GM11168 (cell line): ENCODE results near the gene TPI1.
"Not testable (repeated sequence)": the region's sequence is repeated elsewhere in the genome, so short reads cannot be mapped to it uniquely, and the experiment has no call there.

Source experiments
- in situ Hi-C: fragments of 300-500 bp; cut with MboI; formaldehyde crosslinking; loops from one replicate; pipeline ENCODE4 v1.12.0; 2022; ENCODE audit warnings: low sequenced_read_pairs; ENCODE audit not compliant: unreplicated experiment

Gene TPI1

DNA sequence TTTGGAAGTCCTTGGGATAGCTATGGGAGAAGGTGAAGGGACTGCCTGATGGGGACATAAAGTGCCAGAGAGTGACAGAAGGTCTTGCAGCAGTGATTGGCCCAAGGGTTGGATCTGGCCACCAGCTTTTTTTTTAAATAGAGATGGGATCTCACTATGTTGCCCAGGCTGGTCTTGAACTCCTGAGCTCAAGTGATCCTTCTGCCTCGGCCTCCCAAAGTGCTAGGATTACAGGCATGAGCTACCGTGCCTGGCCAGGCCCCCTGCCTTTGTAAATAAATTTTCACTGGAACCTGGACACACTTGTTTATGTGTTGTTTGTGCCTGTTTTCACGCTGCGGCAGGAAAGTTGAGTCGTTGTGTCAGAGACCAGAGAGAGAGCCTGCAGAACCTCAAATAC, 2.0 kb upstream of the TPI1 start:
- in situ Hi-C loops: not testable (repeated sequence)

GRCh38 chr12:6866163-6866919, 990 bp upstream of the TPI1 start:
- in situ Hi-C loops: no loop called here

- in situ Hi-C loops: no loop called here
Observed at GRCh38 chr12:6866920-6867412, 365 bp upstream of the TPI1 start.

GRCh38 chr12:6868211-6869048, 1.1 kb downstream of the TPI1 start:
- in situ Hi-C loops: no loop called here

- in situ Hi-C loops: no loop called here
Observed at GRCh38 chr12:6869049-6870021, 2.0 kb downstream of the TPI1 start.

DNA sequence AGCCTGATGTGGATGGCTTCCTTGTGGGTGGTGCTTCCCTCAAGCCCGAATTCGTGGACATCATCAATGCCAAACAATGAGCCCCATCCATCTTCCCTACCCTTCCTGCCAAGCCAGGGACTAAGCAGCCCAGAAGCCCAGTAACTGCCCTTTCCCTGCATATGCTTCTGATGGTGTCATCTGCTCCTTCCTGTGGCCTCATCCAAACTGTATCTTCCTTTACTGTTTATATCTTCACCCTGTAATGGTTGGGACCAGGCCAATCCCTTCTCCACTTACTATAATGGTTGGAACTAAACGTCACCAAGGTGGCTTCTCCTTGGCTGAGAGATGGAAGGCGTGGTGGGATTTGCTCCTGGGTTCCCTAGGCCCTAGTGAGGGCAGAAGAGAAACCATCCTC, 3.0 kb downstream of the TPI1 start:
- in situ Hi-C loops: not testable (repeated sequence)

DNA sequence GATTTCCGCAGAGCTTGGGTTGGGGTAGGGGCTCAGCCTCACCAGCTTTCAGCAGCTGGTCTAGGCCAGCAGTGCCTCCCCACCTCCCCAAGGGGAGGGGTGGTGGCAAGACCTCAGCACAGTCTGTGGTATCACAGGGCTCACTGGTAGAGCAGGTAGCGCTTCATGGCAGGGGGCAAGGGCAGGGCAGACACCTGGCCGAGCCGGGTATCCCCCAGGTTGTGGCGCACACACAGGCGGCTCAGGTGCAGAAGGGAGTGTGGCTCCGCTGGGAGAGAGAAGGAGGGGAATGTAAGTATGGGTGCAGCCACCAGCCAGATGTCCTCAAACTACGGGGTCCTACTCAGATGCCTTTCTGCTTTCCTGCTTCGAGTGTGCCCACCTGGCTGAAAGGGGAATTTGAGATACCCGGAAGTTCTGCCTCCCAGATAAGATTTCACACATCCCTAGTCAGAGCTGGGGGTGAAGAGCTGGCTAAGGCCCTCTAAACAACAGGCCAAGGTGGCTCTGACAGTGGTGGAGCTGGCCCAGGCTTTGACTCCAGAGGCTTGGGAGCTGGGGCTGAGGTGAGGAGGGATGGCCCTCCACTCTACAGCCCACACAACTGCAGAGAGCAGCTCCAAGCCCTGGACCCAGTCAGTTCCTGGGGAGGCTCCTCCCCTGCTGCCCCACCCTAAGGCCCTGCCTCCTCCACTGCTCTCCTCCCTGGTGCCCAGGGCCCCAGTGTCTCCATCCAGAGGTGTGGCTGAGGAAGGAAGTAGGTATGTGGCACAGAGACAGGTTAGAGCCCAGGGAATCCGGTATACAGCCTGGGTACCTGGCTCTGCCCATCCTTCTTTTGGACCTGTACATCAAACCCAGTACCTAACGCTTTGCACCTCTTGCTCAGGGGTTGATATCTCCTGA, 4.0 kb downstream of the TPI1 start:
- in situ Hi-C loops: no loop called here

- in situ Hi-C loops: no loop called here
Observed at GRCh38 chr12:6872073-6873048, 5.0 kb downstream of the TPI1 start.

DNA sequence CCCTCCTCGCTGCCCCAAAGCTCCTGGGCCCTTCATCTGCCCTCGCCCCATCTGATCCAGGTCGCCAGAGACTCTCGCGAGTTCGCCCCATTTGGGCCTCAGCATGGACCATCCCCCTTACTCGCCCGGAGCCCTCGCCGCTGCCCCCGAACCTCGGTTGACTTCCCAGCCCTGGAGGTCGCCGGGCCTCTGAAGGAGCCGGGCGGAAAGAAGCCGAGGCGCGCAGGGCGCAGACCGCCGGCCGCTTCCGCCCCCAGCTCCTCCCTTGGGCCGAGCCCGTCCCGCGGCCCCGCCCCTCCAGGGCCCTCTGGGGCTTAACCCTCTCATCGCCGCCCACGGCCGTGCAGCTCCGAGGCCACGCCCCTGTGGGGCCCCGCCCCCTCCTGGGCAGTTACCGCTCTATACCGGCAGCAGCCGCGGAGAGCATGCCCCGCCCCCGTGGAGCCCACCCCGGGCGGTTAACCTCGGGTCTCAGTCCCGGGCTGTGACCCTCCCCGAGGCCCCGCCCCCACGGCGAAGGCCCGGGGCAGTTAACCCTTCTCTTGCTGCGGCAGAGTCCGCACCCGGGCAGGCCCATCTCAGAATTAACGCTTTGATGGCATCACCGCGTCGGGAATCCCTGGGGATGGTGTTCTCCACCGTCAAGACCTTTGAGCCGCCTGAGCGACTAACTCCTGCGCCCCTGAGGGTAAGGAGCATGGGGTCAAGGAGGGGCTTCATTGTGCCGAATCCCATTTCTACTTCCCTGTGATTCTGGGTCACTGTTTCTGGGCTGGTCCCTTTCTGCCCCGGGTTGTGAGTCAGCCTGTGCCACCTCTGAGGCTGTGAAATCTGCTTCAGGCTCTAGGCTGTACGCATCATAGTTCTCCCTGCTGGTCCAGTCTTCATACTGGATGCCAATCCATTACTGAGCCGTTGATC, 6.0 kb downstream of the TPI1 start, which contains the start of gene SPSB2:
Gene SPSB2 (minus strand): TSS at position 210 of the 921 bp plus-strand sequence. CDS start 402 bp downstream, outside the sequence.
- in situ Hi-C loops: no loop called here

DNA sequence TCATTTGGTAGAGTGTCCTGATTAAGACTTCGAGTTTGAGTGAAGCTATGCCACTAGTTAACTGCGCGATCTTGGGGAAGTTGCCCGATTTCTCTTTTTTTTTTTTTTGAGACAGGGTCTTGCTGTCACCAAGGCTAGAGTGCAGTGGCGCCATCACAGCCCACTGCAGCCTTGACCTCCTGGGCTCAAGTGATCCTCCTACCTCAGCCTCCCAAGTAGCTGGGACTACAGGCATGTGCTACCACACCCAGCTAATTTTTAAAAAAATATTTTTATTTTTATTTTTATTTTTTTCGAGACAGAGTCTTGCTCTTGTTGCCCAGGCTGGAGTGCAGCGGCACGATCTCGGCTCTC, 6.7 kb downstream of the TPI1 start:
- in situ Hi-C loops: not testable (repeated sequence)

GRCh38 chr12:6879824-6880223, 12.5 kb downstream of the TPI1 start:
- in situ Hi-C loops: not testable (repeated sequence)

DNA sequence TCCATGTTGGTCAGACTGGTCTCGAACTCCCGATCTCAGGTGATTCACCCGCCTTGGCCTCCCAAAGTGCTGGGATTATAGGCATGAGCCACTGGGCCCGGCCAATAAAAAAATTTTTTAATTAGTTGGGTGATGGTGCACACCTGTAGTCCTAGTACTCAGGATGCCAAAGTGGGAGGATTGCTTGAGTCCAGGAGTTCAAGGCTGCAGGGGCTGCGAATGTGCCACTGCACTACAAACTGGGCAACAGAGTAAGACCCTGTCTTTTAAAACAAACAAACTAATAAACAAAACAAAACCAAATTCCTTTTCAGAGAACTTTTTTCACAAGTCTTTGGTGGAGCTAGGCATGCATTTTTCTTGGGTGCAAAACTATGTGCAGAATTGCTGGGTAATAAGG, 15.9 kb downstream of the TPI1 start:
- in situ Hi-C loops: no loop called here

GRCh38 chr12:6883683-6884082, 16.4 kb downstream of the TPI1 start:
- in situ Hi-C loops: no loop called here

DNA sequence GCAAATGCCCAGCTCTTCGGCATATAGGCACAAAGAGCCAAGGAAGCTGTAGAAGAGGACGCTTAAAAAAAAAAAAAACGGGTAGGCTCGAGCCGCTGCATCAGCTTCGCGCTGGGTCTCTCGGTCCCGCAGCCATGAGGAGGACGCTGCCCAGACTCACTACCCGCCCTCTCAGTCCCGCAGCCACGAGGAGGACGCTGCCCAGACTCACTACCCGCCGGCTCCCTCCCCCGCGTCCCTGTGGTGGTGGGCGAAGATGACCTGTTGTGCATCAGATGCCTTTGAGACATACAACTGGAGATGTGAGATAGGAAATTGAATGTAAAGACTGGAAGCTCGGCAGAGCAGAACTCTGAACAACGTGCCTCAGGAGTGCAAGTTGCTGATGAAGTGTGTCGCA, 17.2 kb downstream of the TPI1 start:
- in situ Hi-C loops: no loop called here

GRCh38 chr12:6886206-6886999, 19.1 kb downstream of the TPI1 start:
- in situ Hi-C loops: not testable (repeated sequence)

DNA sequence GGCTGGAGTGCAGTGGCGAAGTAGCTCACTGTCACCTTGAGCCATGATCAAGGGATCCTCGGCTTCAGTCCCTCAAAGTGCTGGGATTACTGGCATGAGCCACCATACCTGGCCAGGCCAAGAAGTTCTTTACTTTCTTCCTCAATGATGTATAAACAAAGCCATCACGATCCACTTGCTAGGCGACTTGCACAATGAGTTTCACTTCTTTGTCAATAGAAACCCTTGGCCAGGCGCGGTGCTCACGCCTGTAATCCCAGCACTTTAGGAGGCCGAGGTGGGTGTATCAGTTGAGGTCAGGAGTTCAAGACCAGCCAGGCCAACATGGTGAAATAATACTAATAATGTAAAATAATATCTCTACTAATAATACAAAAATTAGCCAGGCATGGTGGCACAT, 20.1 kb downstream of the TPI1 start:
- in situ Hi-C loops: no loop called here
